Panc1 (cell line): ENCODE data around the gene PHACTR4. TPM values are rescaled to one million over a fixed set of nuclear protein-coding genes. Genes with fewer than 3 reads are reported as not detected.
"Not testable (repeated sequence)": the region's sequence is repeated elsewhere in the genome, so short reads cannot be mapped to it uniquely, and the experiment has no call there.

Experiments used
- ATAC-seq: fragments of 200-7000 bp; cut with Tn5 transposase; 2 replicates; pipeline ENCODE4 v1.9.1; 2020; ENCODE audit warnings: mild to moderate bottlenecking, moderate library complexity
- BruUV-seq: library from RNA; stranded (reverse); fragments of 400-500 nt; replicated peaks from 2 replicates; lab custom pipeline; 2021; lab: Mats Ljungman, UMichigan
- CTCF ChIA-PET: fragments of 300-600 bp; sonication (Branson Sonifier 250); formaldehyde crosslinking; loops from one replicate; lab custom pipeline; 2022; ENCODE audit warnings: antibody characterized with exemption; lab: Charles Lee
- POLR2A ChIA-PET: fragments of 300-600 bp; sonication (Branson Sonifier 250); formaldehyde crosslinking; loops from one replicate; lab custom pipeline; 2022; ENCODE audit warnings: antibody characterized with exemption; lab: Charles Lee
- DNase-seq: peaks from one replicate; pipeline ENCODE4 v3.0.0-alpha.2; 2010; ENCODE audit warnings: low read depth, low spot score
- H3K27ac ChIP-seq: 2 replicates; pipeline ENCODE4 v1.5.1; 2011; ENCODE audit warnings: mild to moderate bottlenecking, low read length, inconsistent platforms
- H3K27me3 ChIP-seq: fragments of 200-500 bp; sonication (Bioruptor generic); 2 replicates; pipeline ENCODE4 v1.6.0; 2014; ENCODE audit warnings: low read length, inconsistent platforms; ENCODE audit not compliant: control insufficient read depth, insufficient read depth
- H3K36me3 ChIP-seq: fragments of 200-500 bp; sonication (Bioruptor generic); 2 replicates; pipeline ENCODE4 v1.5.1; 2014; ENCODE audit warnings: inconsistent platforms, mild to moderate bottlenecking, low read length, moderate library complexity; ENCODE audit not compliant: control insufficient read depth, insufficient read depth
- H3K4me1 ChIP-seq: 2 replicates; pipeline ENCODE4 v1.5.1; 2011; ENCODE audit warnings: inconsistent platforms, mild to moderate bottlenecking, low read length, moderate library complexity; ENCODE audit not compliant: control insufficient read depth, insufficient read depth
- H3K4me3 ChIP-seq, 2 experiments: 2 replicates each; pipeline ENCODE4 v1.5.1; 2011 to 2012; ENCODE audit warnings: low read depth in 2 of 2, low read length in 2 of 2, mild to moderate bottlenecking in 2 of 2, inconsistent platforms in 1 of 2, moderate library complexity in 1 of 2
- H3K9me3 ChIP-seq: fragments of 200-500 bp; sonication (Bioruptor generic); 2 replicates; pipeline ENCODE4 v1.5.1; 2014; ENCODE audit warnings: low read depth, mild to moderate bottlenecking, inconsistent platforms, low read length, moderate library complexity; ENCODE audit not compliant: control insufficient read depth, insufficient read depth
- POLR2AphosphoS5 ChIP-seq: IDR thresholded peaks from 2 replicates; pipeline ENCODE4 v1.6.1; 2012; ENCODE audit warnings: mild to moderate bottlenecking, low read depth, low read length, moderate library complexity
- REST ChIP-seq, 2 experiments: IDR thresholded peaks; 2 replicates each; pipeline ENCODE4 v1.6.1; 2011 to 2012; ENCODE audit warnings: low read depth in 2 of 2, control low read depth in 1 of 2, low read length in 1 of 2, mild to moderate bottlenecking in 1 of 2, moderate library complexity in 1 of 2; ENCODE audit not compliant: insufficient read depth in 1 of 2
- SIN3A ChIP-seq: IDR thresholded peaks from 2 replicates; pipeline ENCODE4 v1.6.1; 2012; ENCODE audit warnings: low read depth, mild to moderate bottlenecking, low read length, moderate library complexity, borderline replicate concordance; ENCODE audit not compliant: insufficient read depth
- TCF7L2 ChIP-seq: IDR thresholded peaks from 2 replicates; pipeline ENCODE4 v1.6.1; 2011; ENCODE audit warnings: mild to moderate bottlenecking, low read depth, low read length, inconsistent platforms
- in situ Hi-C: cut with HindIII; loops from 2 replicates; pipeline ENCODE4 v1.10.0; 2016; ENCODE audit warnings: low sequenced_read_pairs, low pct_unique_long_range_greater_than_20kb
- intact Hi-C: fragments of 100-400 bp; cut with micrococcal nuclease; formaldehyde crosslinking; loops from one replicate; pipeline ENCODE4 v1.10.0; 2022; ENCODE audit not compliant: unreplicated experiment
- total RNA-seq: library from RNA; stranded (reverse); gene quantifications from one replicate; pipeline ENCODE4 v1.2.1, GENCODE V29; 2021; ENCODE audit not compliant: unreplicated experiment
- TF ChIP-seq, protein P1 (sequence below): fragments of 450-650 bp; IDR thresholded peaks from 2 replicates; pipeline ENCODE4 v1.5.1; 2017; ENCODE audit warnings: mild to moderate bottlenecking

PHACTR4 gene
- total RNA-seq, 1 experiment from 2014 or later, result 63.4 TPM

- intact Hi-C loops, result no loop called here
- CTCF ChIA-PET, result no interaction called here
These were observed 27.9 kb upstream of the PHACTR4 start for GRCh38 chr1:28341591-28341990.

GRCh38 chr1:28343405-28343804, 26.1 kb upstream of the PHACTR4 start:
- POLR2A ChIA-PET, result interaction anchor here (0.6 kb wide), 1 partner anchor 737 kb away, joined by 17 read pairs; no protein-coding TSS in a partner anchor
- DNase-seq (no peak), ATAC-seq (peak; percentile 79)
- Histone ChIP-seq H3K4me3 (no peak overlapping the region), H3K36me3 (no peaks in the 10 kb centered on the region), H3K27me3 (no peaks in the 10 kb centered on the region), H3K9me3 (no peaks in the 10 kb centered on the region), H3K27ac (no peak overlapping the region), H3K4me1 (no peaks in the 10 kb centered on the region)
- no peak for TF ChIP-seq REST (IDR thresholded peaks at IDR 0.05; ENCODE audit: insufficient read depth in 1 of 2, low read depth in 2 of 2, low read length in 1 of 2)
- TF ChIP-seq, protein P1, sequence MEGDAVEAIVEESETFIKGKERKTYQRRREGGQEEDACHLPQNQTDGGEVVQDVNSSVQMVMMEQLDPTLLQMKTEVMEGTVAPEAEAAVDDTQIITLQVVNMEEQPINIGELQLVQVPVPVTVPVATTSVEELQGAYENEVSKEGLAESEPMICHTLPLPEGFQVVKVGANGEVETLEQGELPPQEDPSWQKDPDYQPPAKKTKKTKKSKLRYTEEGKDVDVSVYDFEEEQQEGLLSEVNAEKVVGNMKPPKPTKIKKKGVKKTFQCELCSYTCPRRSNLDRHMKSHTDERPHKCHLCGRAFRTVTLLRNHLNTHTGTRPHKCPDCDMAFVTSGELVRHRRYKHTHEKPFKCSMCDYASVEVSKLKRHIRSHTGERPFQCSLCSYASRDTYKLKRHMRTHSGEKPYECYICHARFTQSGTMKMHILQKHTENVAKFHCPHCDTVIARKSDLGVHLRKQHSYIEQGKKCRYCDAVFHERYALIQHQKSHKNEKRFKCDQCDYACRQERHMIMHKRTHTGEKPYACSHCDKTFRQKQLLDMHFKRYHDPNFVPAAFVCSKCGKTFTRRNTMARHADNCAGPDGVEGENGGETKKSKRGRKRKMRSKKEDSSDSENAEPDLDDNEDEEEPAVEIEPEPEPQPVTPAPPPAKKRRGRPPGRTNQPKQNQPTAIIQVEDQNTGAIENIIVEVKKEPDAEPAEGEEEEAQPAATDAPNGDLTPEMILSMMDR, result no peak
- no peak for TF ChIP-seq TCF7L2
- TF ChIP-seq POLR2AphosphoS5, result no peak
- no peak for TF ChIP-seq SIN3A
- in situ Hi-C loops, result loop anchor here (10.0 kb wide), 1 partner anchor 89 kb away; the partner anchor contains the start of gene SESN2
- intact Hi-C loops, result no loop called here
- no TSS peak for BruUV-seq
- CTCF ChIA-PET, result interaction anchor here (0.5 kb wide), 1 partner anchor 22 kb away, joined by 4 read pairs; no protein-coding TSS in a partner anchor

More at GRCh38 chr1:28341591-28341990, 27.9 kb upstream of the PHACTR4 start:
- ATAC-seq (no peak), DNase-seq (no peak)
- POLR2A ChIA-PET, result interaction anchor here (0.6 to 1.1 kb wide), 3 partner anchors 13 to 113 kb away, joined by 3 to 4 read pairs (median 4); partner anchors contain the start of gene MED18
- Histone ChIP-seq H3K27ac (no peak overlapping the region), H3K27me3 (no peaks in the 10 kb centered on the region), H3K4me1 (no peaks in the 10 kb centered on the region), H3K4me3 (no peak overlapping the region), H3K9me3 (no peaks in the 10 kb centered on the region), H3K36me3 (no peaks in the 10 kb centered on the region)
- in situ Hi-C loops, result loop anchor here (10.0 kb wide), 1 partner anchor 87 kb away; the partner anchor contains the start of gene SESN2
- TF ChIP-seq REST (IDR thresholded peaks at IDR 0.05; ENCODE audit: insufficient read depth in 1 of 2, low read depth in 2 of 2, low read length in 1 of 2), result no peak
- no peak for TF ChIP-seq SIN3A
- TF ChIP-seq, protein P1, result no peak
- no peak for TF ChIP-seq TCF7L2
- TF ChIP-seq POLR2AphosphoS5, result no peak
- no TSS peak for BruUV-seq

GRCh38 chr1:28353248-28353810, 16.2 kb upstream of the PHACTR4 start:
- in situ Hi-C loops, BruUV-seq, H3K36me3 ChIP-seq, intact Hi-C loops, DNase-seq, H3K27me3 ChIP-seq, ATAC-seq, H3K4me3 ChIP-seq, H3K4me1 ChIP-seq, H3K27ac ChIP-seq, H3K9me3 ChIP-seq: not testable (repeated sequence)
- ChIA-PET CTCF (interaction anchor here (0.6 kb wide), 1 partner anchor 284 kb away, joined by 5 read pairs; no protein-coding TSS in a partner anchor), POLR2A (interaction anchor here (0.8 kb wide), 1 partner anchor 90 kb away, joined by 4 read pairs; no protein-coding TSS in a partner anchor)
